NCI-H1417 (cell line): ENCODE results near the gene CAMTA2.

Experiments used
- DNase-seq, 3 experiments: peaks; one replicate each; lab custom pipeline; 2025; lab: John Stamatoyannopoulos, UW

CAMTA2 gene

DNA sequence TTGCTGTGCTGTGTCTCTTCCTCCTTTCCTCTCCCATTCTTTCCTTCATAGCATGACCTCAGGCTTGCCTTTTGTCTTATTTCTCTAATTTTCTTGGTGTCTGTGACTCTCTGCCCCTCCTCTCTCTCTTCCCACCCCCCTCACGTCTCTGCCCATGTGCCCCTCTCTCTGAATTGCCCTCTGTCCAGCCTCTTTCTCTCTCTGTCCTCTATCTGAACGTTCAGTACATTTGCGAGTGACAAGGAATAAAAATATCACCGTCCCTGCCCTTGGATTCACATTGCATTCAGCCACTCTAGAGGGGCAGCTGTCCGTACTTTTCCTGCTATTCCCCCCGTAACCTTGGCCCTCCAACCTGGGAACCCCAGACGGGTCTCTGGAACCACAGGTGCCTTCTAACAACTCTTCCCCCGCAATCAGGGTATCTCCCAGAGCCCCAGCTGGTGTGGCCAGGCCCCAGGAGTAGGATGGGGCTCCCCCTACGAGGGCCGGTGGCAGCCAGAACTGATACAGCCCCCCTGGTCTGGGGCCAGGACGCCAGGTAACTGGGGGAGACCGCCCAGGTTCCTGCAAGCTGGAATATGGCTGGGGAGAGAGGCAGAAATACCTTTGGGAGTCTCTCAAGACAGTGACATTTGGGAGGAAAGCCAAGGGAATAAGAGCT, 12.1 kb upstream of the CAMTA2 start:
- no peak for DNase-seq

DNA sequence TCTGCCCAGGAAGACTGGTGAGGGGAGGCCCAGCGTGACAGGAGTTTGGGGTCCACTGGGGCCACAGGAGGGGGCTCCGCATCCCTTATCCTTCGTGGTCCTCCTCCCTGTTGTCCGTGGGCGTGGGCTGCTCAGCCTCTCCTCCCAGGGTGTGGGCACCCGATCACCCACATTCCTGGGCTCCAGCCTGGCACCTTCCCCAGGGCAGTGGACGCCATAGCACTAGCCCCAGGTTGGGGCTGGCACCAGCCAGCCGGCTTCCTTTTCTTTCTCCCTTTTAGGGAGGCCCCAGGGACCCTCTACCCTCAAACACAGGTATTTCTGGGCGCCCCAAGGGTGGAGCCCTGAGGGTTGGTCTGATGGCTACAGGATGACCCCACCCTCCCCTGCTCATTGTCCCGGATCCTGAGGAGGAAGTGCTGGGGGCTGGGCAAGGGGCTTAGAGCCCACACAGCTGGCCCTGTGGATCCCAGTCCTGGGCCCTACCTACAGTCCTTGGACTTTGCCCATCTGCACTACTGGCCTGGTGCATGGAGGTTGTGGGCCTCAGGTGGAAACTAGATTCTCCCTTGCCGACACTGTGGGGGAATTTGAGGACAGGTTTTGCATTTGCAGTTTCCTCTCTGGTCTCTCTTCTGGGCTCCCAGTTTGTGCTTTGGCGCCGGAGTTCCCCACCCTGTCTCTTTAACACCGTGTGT, 11.4 kb upstream of the CAMTA2 start:
- DNase-seq: no peak

DNA sequence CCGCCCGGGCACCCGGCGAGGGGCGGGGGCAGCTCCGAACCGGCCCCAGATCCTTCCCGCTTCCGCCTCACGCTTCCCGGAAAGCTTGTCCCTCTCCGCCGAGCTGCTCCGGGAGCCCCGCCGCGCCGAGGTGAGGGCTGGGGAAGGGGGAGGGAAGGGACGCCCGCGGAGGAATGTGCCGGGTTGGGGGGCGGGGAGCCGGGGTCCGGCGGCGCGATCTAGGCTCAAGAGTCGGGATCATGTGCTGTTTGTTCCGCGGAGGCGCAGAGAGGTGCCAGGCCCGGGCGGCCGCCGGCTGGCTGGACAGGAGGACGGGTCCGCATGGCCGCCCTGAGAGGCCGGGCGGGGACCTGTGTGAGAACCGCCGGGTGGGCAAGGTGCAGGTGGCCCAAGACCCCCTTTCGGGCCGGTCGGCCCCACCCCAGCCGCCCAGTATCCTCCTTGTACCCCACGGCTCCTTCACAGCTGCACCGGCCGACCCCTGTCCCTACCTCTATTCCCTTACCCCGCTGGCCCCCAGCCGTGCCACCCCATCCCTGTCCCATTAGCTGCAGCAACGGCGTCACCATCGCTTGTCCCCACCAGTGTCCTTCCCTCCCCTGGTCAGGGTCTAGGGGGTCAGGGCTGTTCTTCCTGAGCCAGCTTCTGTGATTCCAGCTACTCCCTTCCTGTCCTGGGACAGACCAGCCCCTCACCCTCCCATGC, 10.7 kb upstream of the CAMTA2 start:
- DNase-seq: no peak

DNA sequence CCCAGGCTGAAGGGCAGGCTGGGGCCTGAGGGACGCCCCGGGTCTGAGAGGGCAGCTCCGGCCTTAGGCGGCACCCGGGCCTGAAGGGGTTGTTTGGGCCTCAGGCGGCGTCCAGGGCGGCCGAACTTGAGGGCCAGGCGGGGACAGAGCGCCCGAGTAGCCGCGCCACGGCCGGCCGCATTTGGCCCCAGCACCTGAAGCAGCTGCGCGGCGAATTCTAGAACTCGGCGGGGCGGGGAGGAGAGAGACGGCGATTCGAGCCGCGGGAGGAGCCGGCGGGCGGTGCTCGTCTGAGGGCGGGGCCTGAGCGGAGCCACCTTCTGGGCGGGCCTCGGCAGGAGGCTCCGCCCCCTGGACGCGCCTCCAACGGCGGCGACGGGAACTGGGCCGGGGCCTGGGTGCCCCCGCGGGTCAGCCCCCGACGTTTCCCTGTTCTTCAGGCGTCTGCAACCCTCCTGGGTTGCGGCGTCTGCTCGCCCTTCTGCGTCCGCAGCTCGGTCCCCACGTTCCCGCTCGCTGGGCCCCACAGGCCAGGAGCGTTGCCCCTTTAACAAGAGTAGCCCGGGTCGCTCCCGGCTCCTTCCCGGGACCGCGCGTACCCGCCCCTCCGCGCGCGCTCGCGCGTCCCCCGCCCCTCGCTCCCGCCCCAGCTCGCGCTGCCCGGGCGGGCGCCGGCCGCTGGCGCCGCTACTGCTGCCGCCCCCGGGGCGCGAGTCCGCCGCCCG, 10.0 kb upstream of the CAMTA2 start, which contains the start of the genes INCA1 and KIF1C:
Gene INCA1, minus strand, starts transcription at position 221 of the 725 bp plus-strand sequence. CDS start 3,085 bp downstream, outside the sequence.
Gene KIF1C, plus strand, starts transcription at position 649 of the 725 bp plus-strand sequence. CDS start 2,297 bp downstream, outside the sequence.
- peak; percentile 82 to 89 (median 84) for DNase-seq

DNA sequence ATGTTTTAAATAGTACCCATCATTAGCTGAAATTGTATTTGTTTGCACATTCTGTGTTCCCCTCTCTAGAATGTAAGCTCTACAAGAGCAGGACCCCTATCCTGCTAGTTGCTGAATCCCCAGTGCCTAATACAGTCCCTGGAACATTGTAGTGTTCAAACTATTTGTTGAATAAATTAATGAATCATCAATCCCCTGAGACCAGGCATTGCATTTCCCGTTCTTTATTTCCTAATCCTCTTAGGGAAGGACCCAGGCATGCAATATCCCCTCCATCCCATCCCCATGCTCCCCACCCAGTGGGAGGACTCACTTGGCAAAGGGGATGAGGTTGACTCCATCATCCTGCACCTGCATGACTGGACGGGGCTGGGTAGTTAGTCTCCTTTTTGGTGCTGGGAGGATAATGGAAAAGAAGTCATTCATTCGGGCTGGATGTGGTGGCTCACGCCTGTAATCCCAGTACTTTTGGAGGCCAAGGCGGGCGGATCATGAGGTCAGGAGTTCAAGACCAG, 6.7 kb upstream of the CAMTA2 start:
- DNase-seq: no peak

DNA sequence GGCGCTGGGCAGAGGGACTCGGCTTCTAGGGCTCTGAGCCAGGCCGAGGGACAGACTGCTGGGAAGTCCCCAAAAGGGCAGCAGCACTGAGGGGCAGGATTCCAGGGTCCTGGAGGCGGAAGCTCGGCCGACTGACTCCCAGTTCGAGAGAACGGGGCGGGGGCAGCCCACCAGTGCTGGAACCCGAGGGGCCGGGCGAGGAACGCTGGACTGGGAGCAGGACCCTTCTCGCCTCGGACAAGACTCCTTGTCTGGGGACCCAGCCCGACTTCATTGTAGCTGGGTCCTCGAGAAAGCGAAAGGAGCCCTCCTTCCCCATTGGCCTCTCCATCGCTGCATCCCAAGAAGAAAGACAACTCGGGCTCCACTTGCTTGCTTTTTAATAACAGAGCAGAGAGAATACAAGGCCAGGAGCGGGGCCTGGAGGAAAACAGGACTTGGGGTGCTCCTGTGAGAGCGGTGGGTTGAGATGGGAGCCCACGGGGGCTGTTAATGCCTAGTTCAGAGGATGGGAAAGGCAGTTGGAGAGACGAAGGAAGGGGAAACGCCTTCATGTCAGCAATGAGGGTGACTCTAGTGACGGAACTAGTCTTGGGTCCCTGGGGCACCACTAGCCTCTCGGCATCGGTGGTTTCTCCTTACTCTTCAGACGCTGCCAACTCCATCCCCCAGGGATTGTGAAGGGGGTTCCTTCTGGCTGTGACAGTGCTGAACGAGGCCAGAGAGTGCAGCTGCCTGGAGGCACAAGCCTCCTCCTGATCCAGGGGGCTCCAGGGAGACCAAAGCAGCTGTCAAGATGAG, 492 bp upstream of the CAMTA2 start:
- DNase-seq: peak in 1 of 3 experiments; percentile 48

DNA sequence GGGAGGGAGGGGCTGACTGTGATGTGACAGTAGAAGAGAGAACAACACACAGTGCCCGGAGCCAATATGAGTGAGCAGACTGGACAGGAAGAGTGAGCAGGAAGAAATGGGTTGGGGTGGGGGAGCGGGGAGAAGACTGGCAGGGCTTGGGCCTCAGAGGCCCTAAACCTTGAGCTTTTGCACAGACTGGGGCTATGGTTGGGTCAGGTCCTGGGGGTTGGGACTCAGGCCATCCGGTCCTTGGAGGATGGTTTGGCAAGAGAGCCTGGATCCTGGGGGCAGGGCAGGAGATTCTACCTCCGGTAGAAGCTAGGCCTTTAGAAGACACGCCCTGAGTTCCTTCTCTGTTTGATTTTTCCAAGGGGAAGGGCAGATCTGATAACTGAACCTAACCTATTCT, 1.1 kb downstream of the CAMTA2 start:
- no peak for DNase-seq

DNA sequence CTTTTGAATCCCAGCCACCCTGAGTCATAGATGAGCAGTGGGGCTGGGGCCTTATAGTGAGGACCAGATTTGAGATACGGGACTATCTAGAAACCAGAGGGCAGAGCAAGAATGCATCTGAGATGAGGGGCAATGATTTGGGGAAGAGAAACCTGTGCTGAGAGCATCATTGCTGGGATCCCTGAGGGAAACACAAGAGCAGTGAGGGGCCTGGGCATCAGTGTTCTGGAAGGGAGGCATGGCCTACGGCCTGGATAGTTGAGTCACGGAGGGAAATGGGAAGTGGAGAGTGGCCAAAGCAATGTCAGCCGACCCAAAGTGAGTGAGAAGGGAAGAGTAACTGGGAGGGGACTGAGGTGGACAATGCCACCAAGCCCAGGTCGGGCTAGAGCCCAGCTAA, 5.2 kb downstream of the CAMTA2 start:
- no peak for DNase-seq

DNA sequence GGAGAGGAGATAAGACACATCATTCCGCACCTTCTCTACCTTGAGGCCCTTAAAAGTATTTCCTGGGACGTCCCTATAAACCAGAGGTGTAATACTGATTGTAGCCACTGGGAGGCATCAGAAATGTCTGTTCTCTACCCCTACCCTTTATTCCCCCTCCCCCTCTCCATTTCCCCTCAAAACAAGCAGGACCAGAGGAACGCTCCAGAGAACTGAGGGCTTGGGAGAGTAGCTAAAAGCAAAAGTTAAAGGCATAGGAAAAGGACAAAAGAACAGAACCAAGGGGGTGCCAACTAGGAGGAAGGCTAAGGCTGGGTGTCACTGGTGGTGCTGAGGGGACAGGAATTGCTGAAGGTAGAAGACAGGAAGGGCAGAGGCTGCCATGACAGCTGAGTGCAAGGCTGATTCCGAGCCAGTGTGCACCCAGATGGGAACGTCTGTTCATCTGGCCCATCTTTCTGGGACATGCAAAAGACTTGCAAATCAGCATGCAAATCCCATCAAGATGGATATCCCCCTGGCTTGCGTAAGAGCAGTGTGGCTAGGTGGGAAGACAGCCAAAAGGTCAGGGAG, 6.7 kb downstream of the CAMTA2 start:
- DNase-seq: peak; percentile 6 to 49 (median 24)

DNA sequence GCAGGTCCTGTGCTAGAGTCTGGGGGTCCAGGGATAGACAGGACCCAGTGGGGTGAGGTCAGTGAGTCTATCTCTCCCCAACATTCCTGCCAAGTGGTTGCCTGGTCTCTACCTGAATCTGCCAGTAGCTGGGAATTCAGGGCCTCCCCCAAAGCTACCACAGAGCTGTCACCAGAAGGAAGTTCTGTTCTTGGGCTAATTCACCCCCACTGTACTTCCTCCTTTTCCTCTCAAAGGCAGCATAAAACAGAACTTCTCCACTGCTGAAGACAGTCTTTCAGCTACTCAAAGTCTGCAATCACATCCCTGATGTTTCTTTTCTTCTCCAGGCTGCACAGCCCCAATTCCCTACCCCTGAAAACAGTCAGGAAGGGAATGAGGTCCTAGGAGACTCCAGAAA, 8.7 kb downstream of the CAMTA2 start:
- DNase-seq: no peak

DNA sequence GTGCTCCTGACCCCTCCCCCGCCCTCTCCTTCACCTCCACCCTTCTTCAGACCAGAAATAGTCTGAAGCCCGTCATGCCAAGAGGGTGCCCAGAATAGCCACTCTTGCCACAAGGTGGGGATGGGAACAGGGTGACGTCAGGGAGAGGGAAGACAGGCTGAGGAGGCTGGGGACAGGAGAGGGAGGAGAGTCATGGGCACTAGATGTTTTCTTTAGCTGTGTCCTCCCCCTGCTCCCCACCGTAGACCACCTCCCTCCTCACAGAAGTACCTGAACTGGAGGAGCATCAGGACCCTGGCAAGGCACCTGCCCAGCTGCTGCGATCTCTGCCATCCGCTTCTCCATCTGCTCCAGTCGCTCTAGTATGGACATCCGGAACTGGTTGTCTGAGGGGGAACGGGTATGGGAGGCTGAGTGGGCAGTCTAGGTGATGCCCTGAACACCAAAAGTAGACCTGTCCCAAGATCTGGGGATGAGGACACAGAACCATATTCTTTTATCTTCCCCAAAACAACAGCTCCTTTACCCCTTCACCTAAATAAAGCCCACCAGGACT, 13.3 kb downstream of the CAMTA2 start:
- no peak for DNase-seq

DNA sequence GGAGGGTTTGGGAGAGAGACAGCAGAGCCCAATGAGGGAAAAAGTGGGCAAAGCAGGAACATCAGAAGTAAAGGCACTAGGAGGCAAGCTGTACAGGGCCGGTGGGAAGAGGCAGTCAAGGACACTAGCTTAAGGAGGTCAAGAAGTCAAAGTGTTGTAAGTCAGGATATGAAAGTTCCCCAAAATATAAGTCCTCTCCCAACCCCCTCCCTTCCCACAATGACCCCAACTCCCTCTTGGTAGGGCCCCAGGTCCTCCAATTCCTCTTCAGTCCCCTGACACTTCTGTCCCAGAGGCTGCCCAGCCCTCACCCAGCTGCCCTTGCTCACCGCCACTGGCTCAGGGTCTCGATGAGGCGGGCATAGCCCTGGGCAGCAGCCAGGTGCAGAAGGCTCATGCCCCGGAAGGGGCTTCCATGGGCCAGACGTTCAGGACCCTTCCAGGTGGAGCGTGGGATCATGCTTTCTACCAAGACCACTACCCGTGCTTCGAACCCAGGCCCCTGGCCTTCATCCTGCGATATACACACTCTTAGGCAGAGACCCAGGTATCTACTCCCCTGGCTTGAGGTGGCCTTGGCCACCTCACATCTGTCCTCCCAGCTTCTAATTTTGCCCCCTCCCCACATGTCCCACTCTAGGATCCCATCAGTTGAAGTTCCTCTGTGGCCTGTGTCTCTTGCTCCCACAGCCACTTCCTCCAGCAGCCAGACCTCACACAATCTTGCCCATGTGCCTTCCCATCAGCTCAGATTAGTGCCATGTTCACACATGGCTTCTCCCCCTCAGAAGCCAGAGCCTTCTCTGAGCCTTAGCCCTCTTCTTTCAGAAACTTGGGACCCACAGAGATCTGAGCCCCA, 14.0 kb downstream of the CAMTA2 start:
- no peak for DNase-seq

DNA sequence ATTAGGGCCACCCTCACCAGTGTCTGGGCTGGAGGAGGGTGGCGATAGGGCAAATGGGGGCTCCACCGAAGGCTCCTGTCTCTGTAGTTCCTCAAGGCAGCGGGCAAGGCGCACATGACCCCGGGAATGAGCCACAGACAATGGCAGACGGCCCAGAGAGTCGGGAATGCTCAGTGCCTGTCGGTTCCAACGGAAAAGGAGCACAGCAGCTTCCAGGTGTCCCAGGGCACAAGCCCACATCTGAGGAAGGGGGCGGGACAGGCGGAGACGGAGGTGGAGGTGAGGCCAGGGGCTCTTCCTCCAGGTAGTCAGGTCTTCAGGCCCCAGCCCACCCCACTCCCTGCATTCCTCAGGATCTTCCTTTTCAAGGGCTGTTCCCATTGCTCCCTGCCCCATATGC, 14.7 kb downstream of the CAMTA2 start:
- no peak for DNase-seq

DNA sequence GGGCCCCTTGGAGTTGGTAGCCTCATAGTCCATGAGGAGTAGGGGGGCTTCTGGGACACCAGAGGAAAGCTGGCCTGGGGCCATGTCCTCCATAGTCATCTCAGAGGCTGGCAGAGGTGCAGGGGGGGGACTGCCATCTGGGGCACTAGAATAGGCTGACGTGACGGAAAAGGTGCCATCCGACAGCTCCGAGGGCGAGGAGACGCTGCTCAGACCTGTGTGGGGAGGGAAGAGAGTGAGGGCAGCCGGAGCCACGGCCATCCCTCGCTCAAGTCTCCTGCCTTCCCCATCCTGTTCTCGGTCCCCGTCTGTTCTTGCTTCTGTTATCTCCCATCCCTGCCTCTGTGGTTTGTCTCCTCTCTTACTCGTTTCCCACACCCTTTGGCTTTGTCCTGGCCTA, 15.2 kb downstream of the CAMTA2 start:
- no peak for DNase-seq

DNA sequence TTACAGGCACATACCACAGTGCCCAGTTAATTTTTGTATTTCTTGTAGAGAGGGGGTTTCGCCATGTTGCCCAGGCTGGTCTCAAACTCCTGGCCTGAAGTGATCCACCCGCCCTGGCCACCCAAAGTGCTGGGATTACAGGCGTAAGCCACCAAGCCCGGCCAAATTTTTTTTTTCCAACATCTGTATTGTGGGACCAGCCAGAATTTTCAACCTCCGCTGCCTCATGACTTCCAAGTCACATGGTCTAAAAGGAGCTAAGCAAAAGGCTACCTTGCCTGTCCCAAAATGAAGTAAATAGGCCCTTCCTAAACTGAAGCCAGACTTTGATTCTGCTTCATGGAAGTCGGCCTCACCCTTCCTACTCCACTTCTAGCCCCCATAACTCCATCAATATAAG, 15.6 kb downstream of the CAMTA2 start:
- DNase-seq: no peak

DNA sequence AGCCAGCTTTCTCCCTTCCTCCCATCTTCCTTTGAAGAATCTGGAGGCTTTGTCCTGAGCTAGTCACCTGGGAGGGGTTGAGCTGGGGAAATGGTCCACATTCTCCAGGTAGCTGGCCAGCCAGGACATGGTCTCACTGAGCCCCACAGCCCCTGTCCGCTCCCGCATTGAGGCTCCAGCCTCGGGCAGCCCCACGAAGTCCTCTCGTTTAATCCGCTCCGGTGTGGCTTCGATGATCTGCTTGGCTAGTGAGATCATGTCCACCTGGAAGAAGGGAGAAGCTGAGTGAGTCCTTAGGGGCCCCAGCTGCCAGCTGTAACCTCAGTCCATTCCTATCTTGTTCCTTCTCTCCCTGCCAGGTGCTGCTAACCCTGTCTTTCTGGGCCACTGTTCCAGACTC, 17.2 kb downstream of the CAMTA2 start:
- no peak for DNase-seq

DNA sequence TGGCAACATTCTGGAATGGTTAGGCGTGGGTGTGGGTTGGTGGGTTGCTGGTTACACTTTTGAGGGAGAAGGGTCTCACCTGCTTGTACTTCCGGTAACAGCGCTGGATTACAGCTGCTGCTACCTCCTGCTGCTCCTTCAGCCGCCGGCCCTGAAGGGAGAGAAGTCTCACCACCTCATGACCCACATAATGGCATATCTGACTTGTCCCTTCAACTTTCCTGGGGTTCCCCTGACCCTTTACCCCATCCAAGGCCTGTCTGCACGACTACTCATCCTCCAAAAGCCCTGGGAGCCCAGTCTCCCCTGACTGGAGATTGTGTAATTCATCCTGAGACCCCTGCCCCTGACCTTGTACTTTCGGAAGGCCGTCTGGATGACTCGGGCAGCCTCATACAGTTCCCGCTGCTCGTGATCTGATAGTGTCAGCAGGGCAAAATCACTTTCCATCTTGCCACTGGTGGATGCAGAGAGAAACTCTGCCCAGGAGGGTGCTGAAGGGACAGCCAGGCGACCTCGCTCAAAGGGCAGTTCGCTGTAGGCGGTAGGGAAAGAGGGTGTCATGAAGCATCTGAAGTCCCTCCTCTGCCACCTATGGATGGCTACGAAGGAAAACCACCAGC, 17.8 kb downstream of the CAMTA2 start:
- DNase-seq: peak in 2 of 3 experiments; percentile 6 to 31

DNA sequence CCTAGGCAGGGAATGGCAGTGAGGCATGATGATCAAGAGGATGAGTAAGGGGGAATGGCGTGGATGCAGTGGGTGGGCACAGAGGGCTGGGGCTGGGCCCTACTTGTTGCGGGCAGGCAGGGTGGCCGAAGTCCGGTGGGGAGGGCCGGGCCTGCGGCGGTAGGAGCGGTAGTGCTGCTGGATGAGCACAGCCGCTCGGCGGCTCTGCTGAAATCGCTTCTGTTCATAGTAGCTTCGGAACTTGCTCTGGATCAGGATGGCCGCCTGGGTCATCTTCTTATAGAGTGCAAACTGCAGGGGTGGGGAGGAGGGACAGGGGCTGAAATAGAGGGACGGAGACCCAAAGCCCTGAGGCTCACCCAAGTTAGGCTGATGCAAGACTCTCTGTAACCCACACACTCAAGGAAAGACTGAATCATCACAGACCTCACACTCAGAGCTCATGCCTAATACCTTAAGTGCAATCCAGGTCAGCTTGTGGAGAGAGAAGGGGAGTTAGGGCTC, 18.4 kb downstream of the CAMTA2 start:
- peak in 2 of 3 experiments; percentile 32 to 42 for DNase-seq
